RKO (cell line): ENCODE results near the gene DENND6A.

ENCODE experiments used
- DNase-seq: peaks from one replicate; pipeline ENCODE4 v3.0.0-alpha.2; 2016; ENCODE audit warnings: low spot score

Gene DENND6A

GRCh38 chr3:57575966-57576626 is 116.8 kb downstream of the DENND6A start:
- no peak for DNase-seq
